GM23248 (cell line): Measurements from ENCODE around the gene NRDC. TPM values are rescaled to one million over a fixed set of nuclear protein-coding genes. Genes with fewer than 3 reads are reported as not detected.
A peak's percentile ranks its signal among the peaks of the same experiment; 100 is the strongest.

ENCODE experiments used
- DNase-seq: peaks from one replicate; pipeline ENCODE4 v3.0.0-alpha.2; 2015
- H2AFZ ChIP-seq: fragments of 200-600 bp; sonication (generic); 2 replicates; pipeline ENCODE4 v1.6.1; 2016; ENCODE audit warnings: antibody characterized with exemption
- H3F3A ChIP-seq: fragments of 200-600 bp; sonication (generic); 2 replicates; pipeline ENCODE4 v1.6.1; 2016; ENCODE audit warnings: mild to moderate bottlenecking, antibody characterized with exemption, mixed run types; ENCODE audit not compliant: insufficient read depth
- H3K27ac ChIP-seq: fragments of 200-600 bp; sonication (generic); 2 replicates; pipeline ENCODE4 v1.5.1; 2016; ENCODE audit warnings: mild to moderate bottlenecking
- H3K27me3 ChIP-seq: fragments of 200-600 bp; sonication (generic); replicated peaks from 2 replicates; pipeline ENCODE4 v1.6.1; 2016; ENCODE audit warnings: mild to moderate bottlenecking; ENCODE audit not compliant: insufficient read depth
- H3K36me3 ChIP-seq: fragments of 200-600 bp; sonication (generic); 2 replicates; pipeline ENCODE4 v1.6.1; 2016; ENCODE audit warnings: low read depth, mild to moderate bottlenecking
- H3K4me1 ChIP-seq: fragments of 200-600 bp; sonication (generic); 2 replicates; pipeline ENCODE4 v1.6.1; 2016; ENCODE audit warnings: mild to moderate bottlenecking; ENCODE audit not compliant: insufficient read depth
- H3K4me2 ChIP-seq: fragments of 200-600 bp; sonication (generic); one replicate; pipeline ENCODE4 v1.6.1; 2016; ENCODE audit warnings: mild to moderate bottlenecking; ENCODE audit not compliant: unreplicated experiment
- H3K4me3 ChIP-seq: fragments of 200-600 bp; sonication (generic); 2 replicates; pipeline ENCODE4 v1.5.1; 2016; ENCODE audit warnings: mild to moderate bottlenecking
- H3K79me2 ChIP-seq: fragments of 200-600 bp; sonication (generic); 2 replicates; pipeline ENCODE4 v1.6.1; 2016; ENCODE audit warnings: mild to moderate bottlenecking; ENCODE audit not compliant: insufficient read depth
- H3K9ac ChIP-seq: fragments of 200-600 bp; sonication (generic); 2 replicates; pipeline ENCODE4 v1.6.1; 2016; ENCODE audit warnings: mild to moderate bottlenecking
- H3K9me2 ChIP-seq: fragments of 200-600 bp; sonication (generic); 2 replicates; pipeline ENCODE4 v1.6.1; 2016; ENCODE audit warnings: mixed run types, mild to moderate bottlenecking, moderate library complexity; ENCODE audit not compliant: insufficient read depth
- H3K9me3 ChIP-seq: fragments of 200-600 bp; sonication (generic); one replicate; pipeline ENCODE4 v1.6.1; 2017; ENCODE audit warnings: low read depth
- H4K20me1 ChIP-seq: fragments of 200-600 bp; sonication (generic); 2 replicates; pipeline ENCODE4 v1.6.0; 2016; ENCODE audit not compliant: insufficient read depth
- EZH2 ChIP-seq: fragments of 200-600 bp; sonication (generic); IDR thresholded peaks from 2 replicates; pipeline ENCODE4 v1.6.1; 2018; ENCODE audit warnings: antibody characterized with exemption, mild to moderate bottlenecking; ENCODE audit not compliant: insufficient read depth, poor library complexity, severe bottlenecking
- EZH2phosphoT487 ChIP-seq: fragments of 200-600 bp; sonication (generic); IDR thresholded peaks from 2 replicates; pipeline ENCODE4 v1.6.1; 2018; ENCODE audit warnings: antibody characterized with exemption, moderate library complexity, mild to moderate bottlenecking, low read depth; ENCODE audit not compliant: insufficient read depth
- WGBS, 2 experiments: methylation state at CpG; one replicate each; pipeline ENCODE4 v1.1.6; 2015 to 2017; ENCODE audit warnings: low lambda C conversion rate in 2 of 2, low coverage in 1 of 2; ENCODE audit errors: missing lambda C conversion rate in 2 of 2; 5-methylcytosine and 5-hydroxymethylcytosine counted together
- in situ Hi-C: fragments of 300-500 bp; cut with MboI; formaldehyde crosslinking; loops from 2 replicates; pipeline ENCODE4 v1.15.0; 2020
- polyA plus RNA-seq: library from polyadenylated mRNA; unstranded; fragments of >200 nt; fragmentation: Nextera tagmentation; extraction: Ambion mirVana; gene quantifications from 2 replicates; pipeline ENCODE4 v1.2.1, GENCODE V29; 2016
- total RNA-seq: library from RNA; depleted of rRNA; stranded (reverse); fragments of >200 nt; shearing (Covaris generic); gene quantifications from 2 replicates; pipeline ENCODE4 v1.2.3, GENCODE V29; 2014

The NRDC gene
- total and polyA plus RNA-seq, 2 experiments from 2014 or later = 55.2 to 129 TPM

- TF ChIP-seq EZH2phosphoT487 (no peak), EZH2 (no peak)
- Histone ChIP-seq H3K4me1 (peaks cover 5% of the 10 kb centered on the region; the same call in 1 of the 2 replicates), H3K9ac (no peak overlapping the region), H2AFZ (no peak overlapping the region), H3K27ac (no peak overlapping the region), H3K9me3 (no peaks in the 10 kb centered on the region), H3K27me3 (no peaks in the 10 kb centered on the region), H3K4me2 (no peak overlapping the region), H3K79me2 (no peaks in the 10 kb centered on the region), H3K4me3 (no peak overlapping the region), H4K20me1 (no peaks in the 10 kb centered on the region), H3K36me3 (peaks cover 68% of the 10 kb centered on the region), H3K9me2 (no peaks in the 10 kb centered on the region), H3F3A (peaks cover 44% of the 10 kb centered on the region)
- DNase-seq = no peak
- in situ Hi-C loops = no loop called here
Measured at GRCh38 chr1:51794868-51795267, 83.7 kb downstream of the NRDC start.

GRCh38 chr1:51794260-51794659 lies 84.3 kb downstream of the NRDC start:
- no peak overlapping the region for H3K4me3 ChIP-seq
- peaks cover 68% of the 10 kb centered on the region for H3K36me3 ChIP-seq
- no peak overlapping the region for H3K4me2 ChIP-seq
- H3K9me3 ChIP-seq = no peaks in the 10 kb centered on the region
- TF ChIP-seq EZH2 = no peak
- no peak for TF ChIP-seq EZH2phosphoT487
- H3K9ac ChIP-seq = no peak overlapping the region
- H3K9me2 ChIP-seq = no peaks in the 10 kb centered on the region
- H4K20me1 ChIP-seq = no peaks in the 10 kb centered on the region
- peak overlapping the region; percentile 76 for H3K27ac ChIP-seq
- H3K27me3 ChIP-seq = no peaks in the 10 kb centered on the region
- H3F3A ChIP-seq = peaks cover 48% of the 10 kb centered on the region
- in situ Hi-C loops = no loop called here
- 98 to 100% methylated on average over 2 of the region's 2 CpGs for WGBS, 2 experiments
- peaks cover 5% of the 10 kb centered on the region; the same call in 1 of the 2 replicates for H3K4me1 ChIP-seq
- no peak overlapping the region for H2AFZ ChIP-seq
- no peaks in the 10 kb centered on the region for H3K79me2 ChIP-seq
- DNase-seq = no peak

DNA sequence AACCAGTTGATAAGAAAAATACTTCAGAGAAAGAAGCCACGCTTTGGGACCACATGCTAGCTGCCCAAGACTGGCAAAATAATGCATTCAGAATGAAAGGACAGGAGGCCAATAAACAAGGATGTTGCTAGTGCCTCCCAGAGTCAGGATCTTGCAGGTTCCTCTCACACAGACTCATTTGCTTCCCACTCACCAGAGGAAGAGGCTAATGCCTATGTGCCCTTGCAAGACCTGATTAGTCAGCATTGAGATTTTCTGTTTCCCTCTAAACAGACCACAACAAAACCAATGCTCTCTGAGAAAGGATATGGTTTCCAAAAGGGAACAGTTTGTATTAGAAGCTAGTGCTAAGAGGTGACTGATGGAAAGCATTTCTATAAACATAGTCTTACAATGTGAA lies 85.7 kb downstream of the NRDC start:
- Histone ChIP-seq H3K4me1 (peaks cover 5% of the 10 kb centered on the region; the same call in 1 of the 2 replicates), H3F3A (peaks cover 55% of the 10 kb centered on the region), H2AFZ (no peak overlapping the region), H3K79me2 (no peaks in the 10 kb centered on the region), H3K9me2 (no peaks in the 10 kb centered on the region), H3K4me2 (no peak overlapping the region), H3K27me3 (no peaks in the 10 kb centered on the region), H3K27ac (peak overlapping the region; percentile 76), H3K9ac (peak overlapping the region; percentile 44), H3K9me3 (no peaks in the 10 kb centered on the region), H3K36me3 (peaks cover 73% of the 10 kb centered on the region), H3K4me3 (no peak overlapping the region), H4K20me1 (no peaks in the 10 kb centered on the region)
- TF ChIP-seq EZH2phosphoT487 = no peak
- no peak for TF ChIP-seq EZH2
- DNase-seq = peak; percentile 84
- in situ Hi-C loops = no loop called here
- 93 to 100% methylated on average over 1 of the region's 1 CpG for WGBS, 2 experiments

- 93 to 100% methylated on average over 1 of the region's 1 CpG for WGBS, 2 experiments
- H2AFZ ChIP-seq = no peak overlapping the region
- H3K27ac ChIP-seq = no peak overlapping the region; the same call in 1 of the 2 replicates
- no peak overlapping the region for H3K4me2 ChIP-seq
- DNase-seq = no peak
- H4K20me1 ChIP-seq = no peaks in the 10 kb centered on the region
- TF ChIP-seq EZH2 (no peak), EZH2phosphoT487 (no peak)
- no peak overlapping the region for H3K4me3 ChIP-seq
- H3K9ac ChIP-seq = no peak overlapping the region
- H3K27me3 ChIP-seq = no peaks in the 10 kb centered on the region
- peaks cover 74% of the 10 kb centered on the region for H3K36me3 ChIP-seq
- peaks cover 5% of the 10 kb centered on the region; the same call in 1 of the 2 replicates for H3K4me1 ChIP-seq
- H3K9me3 ChIP-seq = no peaks in the 10 kb centered on the region
- in situ Hi-C loops = no loop called here
- no peaks in the 10 kb centered on the region for H3K9me2 ChIP-seq
- peaks cover 60% of the 10 kb centered on the region for H3F3A ChIP-seq
- H3K79me2 ChIP-seq = no peaks in the 10 kb centered on the region
Measured at GRCh38 chr1:51791888-51792287, 86.6 kb downstream of the NRDC start.

DNA sequence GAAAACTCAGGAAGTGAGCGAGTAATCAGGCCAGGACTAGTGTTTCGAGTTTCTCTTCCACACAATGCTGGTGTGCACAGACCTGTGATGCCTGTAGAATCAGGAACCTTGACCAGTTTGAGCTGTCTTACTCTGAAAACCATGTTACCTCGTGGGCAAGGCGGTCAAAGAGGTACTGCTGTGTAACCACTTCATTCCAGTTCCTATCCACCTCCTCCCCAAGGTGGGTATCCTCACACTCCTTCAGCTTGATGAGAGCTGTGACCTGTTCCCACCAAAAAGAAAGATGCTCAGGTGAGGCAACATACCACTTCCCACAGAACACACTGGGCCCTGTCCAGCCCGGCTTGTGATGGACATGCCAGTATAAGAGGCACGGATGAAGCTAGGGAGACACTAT lies 88.1 kb downstream of the NRDC start:
- peaks cover 5% of the 10 kb centered on the region; the same call in 1 of the 2 replicates for H3K4me1 ChIP-seq
- TF ChIP-seq EZH2phosphoT487 = no peak
- no peak for TF ChIP-seq EZH2
- no peaks in the 10 kb centered on the region for H3K9me2 ChIP-seq
- no peak for DNase-seq
- H3K27me3 ChIP-seq = no peaks in the 10 kb centered on the region
- H3K27ac ChIP-seq = no peak overlapping the region
- H2AFZ ChIP-seq = no peak overlapping the region
- 90 to 92% methylated on average over 6 of the region's 6 CpGs for WGBS, 2 experiments
- peaks cover 82% of the 10 kb centered on the region for H3K36me3 ChIP-seq
- in situ Hi-C loops = no loop called here
- H3F3A ChIP-seq = peaks cover 70% of the 10 kb centered on the region
- no peaks in the 10 kb centered on the region for H3K79me2 ChIP-seq
- no peak overlapping the region for H3K9ac ChIP-seq
- H4K20me1 ChIP-seq = no peaks in the 10 kb centered on the region
- no peak overlapping the region for H3K4me3 ChIP-seq
- no peaks in the 10 kb centered on the region for H3K9me3 ChIP-seq
- no peak overlapping the region for H3K4me2 ChIP-seq
